Naive thymus-derived CD8-positive, alpha-beta T cell (primary cell): ENCODE measurements around the gene ENTHD1. TPM values are rescaled to one million over a fixed set of nuclear protein-coding genes. Genes with fewer than 3 reads are reported as not detected.

Experiments
- ATAC-seq, 2 donors: fragments of 150-1000 bp; cut with Tn5 transposase in 1 of 2; sonication (Bioruptor Pico), chemical (Tn5 transposase) in 1 of 2; 1 replicate in 1 of 2; 2 replicates in 1 of 2; pipeline ENCODE4 v1.10.0; 2021; ENCODE audit warnings: mild to moderate bottlenecking in 2 of 2, moderate library complexity in 2 of 2
- POLR2A ChIA-PET: fragments of 350-600 bp; sonication (Branson Sonifier 250); formaldehyde crosslinking; loops from one replicate; lab custom pipeline; 2021; ENCODE audit warnings: antibody characterized with exemption; lab: Charles Lee
- DNase-seq, 10 donors: peaks; one replicate each; pipeline versions ENCODE4 v3.0.0 to v3.0.0-alpha.2; 2020 to 2022
- H3K27ac Mint-ChIP-seq, 10 donors: one replicate each; pipeline ENCODE4 v1.8.0; 2020 to 2022; ENCODE audit warnings: mild to moderate bottlenecking in 10 of 10, mixed read lengths in 10 of 10, moderate library complexity in 4 of 10, inconsistent platforms in 1 of 10
- H3K27me3 Mint-ChIP-seq, 5 donors: one replicate each; pipeline ENCODE4 v1.8.0; 2021 to 2022; ENCODE audit warnings: mixed read lengths in 5 of 5
- H3K36me3 Mint-ChIP-seq, 3 donors: one replicate each; pipeline ENCODE4 v1.8.0; 2020 to 2022; ENCODE audit warnings: mixed read lengths in 3 of 3, mild to moderate bottlenecking in 2 of 3, inconsistent platforms in 1 of 3
- H3K4me1 Mint-ChIP-seq, 4 donors: one replicate each; pipeline ENCODE4 v1.8.0; 2021 to 2022; ENCODE audit warnings: mixed read lengths in 4 of 4
- H3K4me3 Mint-ChIP-seq, 10 donors: one replicate each; pipeline ENCODE4 v1.8.0; 2020 to 2022; ENCODE audit warnings: mild to moderate bottlenecking in 10 of 10, mixed read lengths in 10 of 10, moderate library complexity in 6 of 10, inconsistent platforms in 1 of 10
- H3K9me3 Mint-ChIP-seq, 9 donors: one replicate each; pipeline ENCODE4 v1.8.0; 2020 to 2022; ENCODE audit warnings: mixed read lengths in 9 of 9, mild to moderate bottlenecking in 3 of 9, inconsistent platforms in 1 of 9, moderate library complexity in 1 of 9
- polyA plus RNA-seq, 3 donors: library from polyadenylated mRNA; unstranded; fragments of 300-500 nt; fragmentation: Illumina TruSeq; gene quantifications; one replicate each; pipeline ENCODE4 v1.2.3, GENCODE V29; 2021
- total RNA-seq, 8 experiments: library from RNA in 2 of 8; stranded (reverse) in 2 of 8; gene quantifications; one replicate each; pipeline ENCODE4 v1.2.3 and lab custom pipeline; 2021 to 2026

Gene ENTHD1
- total and polyA plus RNA-seq, 5 experiments from 2014 or later, result 0.20 to 0.41 (median 0.36) TPM

- H3K4me1 Mint-ChIP-seq, result peaks cover 41 to 78% (median 73%) of the 10 kb centered on the region in 4 donors
- DNase-seq, result peak in 1 of 10 donors; percentile 32
- H3K27ac Mint-ChIP-seq, result peak overlapping the region in 6 of 10 donors; percentile 95 to 99 (median 98)
- POLR2A ChIA-PET, result interaction anchor here (0.8 to 4.4 kb wide), 11 partner anchors 8 to 109 kb away, joined by 3 to 116 read pairs (median 8); partner anchors contain the start of gene GRAP2
- H3K27me3 Mint-ChIP-seq, result no peaks in the 10 kb centered on the region
- H3K36me3 Mint-ChIP-seq, result peaks cover 3 to 48% (median 7%) of the 10 kb centered on the region in 3 donors
- H3K4me3 Mint-ChIP-seq, result peak overlapping the region in 9 of 10 donors; percentile 66 to 94 (median 88)
- no peaks in the 10 kb centered on the region for H3K9me3 Mint-ChIP-seq
- no peak for ATAC-seq
Observed at GRCh38 chr22:39935116-39935515, 41.6 kb upstream of the ENTHD1 start.

- DNase-seq, result peak in 2 of 10 donors; percentile 39 to 48
- peak; percentile 15 to 26 for ATAC-seq
- Mint-ChIP-seq H3K27me3 (no peaks in the 10 kb centered on the region), H3K4me1 (peaks cover 39 to 67% (median 62%) of the 10 kb centered on the region in 4 donors), H3K36me3 (peaks cover 3 to 41% (median 7%) of the 10 kb centered on the region in 3 donors), H3K9me3 (no peaks in the 10 kb centered on the region), H3K27ac (peak overlapping the region in 6 of 10 donors; percentile 95 to 99 (median 98)), H3K4me3 (peak overlapping the region in 9 of 10 donors; percentile 68 to 94 (median 88))
- POLR2A ChIA-PET, result interaction anchor here (0.6 to 4.4 kb wide), 17 partner anchors 9 to 548 kb away, joined by 3 to 116 read pairs (median 8); partner anchors contain the start of gene TMA7B
Observed at GRCh38 chr22:39933741-39934140, 40.2 kb upstream of the ENTHD1 start.

- H3K4me3 Mint-ChIP-seq, result peak overlapping the region in 9 of 10 donors; percentile 68 to 94 (median 88)
- DNase-seq (peak; percentile 29 to 81 (median 64)), ATAC-seq (peak; percentile 15 to 59)
- POLR2A ChIA-PET, result interaction anchor here (0.7 to 4.4 kb wide), 18 partner anchors 10 to 520 kb away, joined by 3 to 116 read pairs (median 8); partner anchors contain the start of gene ENTHD1
- no peaks in the 10 kb centered on the region for H3K27me3 Mint-ChIP-seq
- H3K9me3 Mint-ChIP-seq, result no peaks in the 10 kb centered on the region
- peaks cover 43 to 67% (median 56%) of the 10 kb centered on the region in 4 donors for H3K4me1 Mint-ChIP-seq
- peaks cover 6 to 38% (median 9%) of the 10 kb centered on the region in 3 donors for H3K36me3 Mint-ChIP-seq
- peak overlapping the region in 6 of 10 donors; percentile 95 to 99 (median 98) for H3K27ac Mint-ChIP-seq
Observed at GRCh38 chr22:39932918-39933649, 39.5 kb upstream of the ENTHD1 start.

- H3K27ac Mint-ChIP-seq, result peak overlapping the region in 1 of 10 donors; percentile 90
- no peak overlapping the region for H3K4me3 Mint-ChIP-seq
- POLR2A ChIA-PET, result interaction anchor here (0.5 to 4.4 kb wide), 13 partner anchors 9 to 62 kb away, joined by 3 to 116 read pairs (median 17); partner anchors contain the start of gene ENTHD1
- ATAC-seq (no peak), DNase-seq (no peak)
- H3K36me3 Mint-ChIP-seq, result peaks cover 16 to 36% (median 18%) of the 10 kb centered on the region in 3 donors
- no peaks in the 10 kb centered on the region for H3K9me3 Mint-ChIP-seq
- no peaks in the 10 kb centered on the region for H3K27me3 Mint-ChIP-seq
- H3K4me1 Mint-ChIP-seq, result peaks cover 46 to 64% (median 47%) of the 10 kb centered on the region in 4 donors
Observed at GRCh38 chr22:39932166-39932565, 38.6 kb upstream of the ENTHD1 start.

GRCh38 chr22:39931251-39931650 lies 37.7 kb upstream of the ENTHD1 start:
- H3K27ac Mint-ChIP-seq, result no peak overlapping the region
- H3K27me3 Mint-ChIP-seq, result no peaks in the 10 kb centered on the region
- H3K4me1 Mint-ChIP-seq, result peaks cover 40 to 56% (median 41%) of the 10 kb centered on the region in 4 donors
- H3K4me3 Mint-ChIP-seq, result no peak overlapping the region
- H3K9me3 Mint-ChIP-seq, result no peaks in the 10 kb centered on the region
- DNase-seq, result peak in 1 of 10 donors; percentile 40
- peaks cover 21 to 36% (median 25%) of the 10 kb centered on the region in 3 donors for H3K36me3 Mint-ChIP-seq
- ATAC-seq, result peak in 1 of 2 donors; percentile 6
- POLR2A ChIA-PET, result interaction anchor here (1.1 to 11.4 kb wide), 2 partner anchors 10 to 21 kb away, joined by 6 to 408 read pairs; no protein-coding TSS in a partner anchor

GRCh38 chr22:39928536-39929520 lies 35.3 kb upstream of the ENTHD1 start:
- Mint-ChIP-seq H3K9me3 (no peaks in the 10 kb centered on the region), H3K27me3 (no peaks in the 10 kb centered on the region), H3K4me1 (peaks cover 36 to 55% (median 40%) of the 10 kb centered on the region in 4 donors), H3K36me3 (peaks cover 20 to 29% (median 21%) of the 10 kb centered on the region in 3 donors), H3K27ac (no peak overlapping the region), H3K4me3 (no peak overlapping the region)
- POLR2A ChIA-PET, result interaction anchor here (0.6 to 11.4 kb wide), 7 partner anchors 8 to 409 kb away, joined by 3 to 408 read pairs (median 7); partner anchors contain the start of gene ATF4
- DNase-seq (no peak), ATAC-seq (no peak)

GRCh38 chr22:39927544-39927943 lies 34.0 kb upstream of the ENTHD1 start:
- no peak overlapping the region for H3K4me3 Mint-ChIP-seq
- H3K36me3 Mint-ChIP-seq, result peaks cover 18 to 25% (median 21%) of the 10 kb centered on the region in 3 donors
- H3K4me1 Mint-ChIP-seq, result peaks cover 31 to 54% (median 40%) of the 10 kb centered on the region in 4 donors
- ATAC-seq (no peak), DNase-seq (no peak)
- H3K27me3 Mint-ChIP-seq, result no peaks in the 10 kb centered on the region
- no peaks in the 10 kb centered on the region for H3K9me3 Mint-ChIP-seq
- H3K27ac Mint-ChIP-seq, result no peak overlapping the region
- POLR2A ChIA-PET, result interaction anchor here (0.6 to 11.4 kb wide), 10 partner anchors 11 to 408 kb away, joined by 3 to 408 read pairs (median 6); no protein-coding TSS in a partner anchor

GRCh38 chr22:39926753-39927152 lies 33.2 kb upstream of the ENTHD1 start:
- Mint-ChIP-seq H3K4me3 (no peak overlapping the region), H3K4me1 (peaks cover 37 to 56% (median 48%) of the 10 kb centered on the region in 4 donors), H3K36me3 (peaks cover 18 to 26% (median 18%) of the 10 kb centered on the region in 3 donors), H3K9me3 (no peaks in the 10 kb centered on the region), H3K27ac (peak overlapping the region in 1 of 10 donors; percentile 98), H3K27me3 (no peaks in the 10 kb centered on the region)
- POLR2A ChIA-PET, result interaction anchor here (0.6 to 11.4 kb wide), 14 partner anchors 7 to 1358 kb away, joined by 3 to 408 read pairs (median 8); partner anchors contain the start of genes GRAP2 and TMA7B
- ATAC-seq (peak in 1 of 2 donors; percentile 7), DNase-seq (no peak)

GRCh38 chr22:39925909-39926679 lies 32.5 kb upstream of the ENTHD1 start:
- POLR2A ChIA-PET, result interaction anchor here (0.6 to 11.4 kb wide), 18 partner anchors 8 to 1357 kb away, joined by 3 to 408 read pairs (median 4); partner anchors contain the start of genes GRAP2 and TMA7B
- no peaks in the 10 kb centered on the region for H3K27me3 Mint-ChIP-seq
- peak in 6 of 10 donors; percentile 29 to 73 (median 58) for DNase-seq
- ATAC-seq, result peak; percentile 52 to 73
- no peak overlapping the region for H3K4me3 Mint-ChIP-seq
- peaks cover 36 to 60% (median 54%) of the 10 kb centered on the region in 4 donors for H3K4me1 Mint-ChIP-seq
- H3K27ac Mint-ChIP-seq, result peak overlapping the region in 1 of 10 donors; percentile 98
- H3K36me3 Mint-ChIP-seq, result peaks cover 18 to 29% (median 18%) of the 10 kb centered on the region in 3 donors
- no peaks in the 10 kb centered on the region for H3K9me3 Mint-ChIP-seq

- Mint-ChIP-seq H3K4me3 (no peak overlapping the region), H3K4me1 (peaks cover 43 to 68% (median 62%) of the 10 kb centered on the region in 4 donors), H3K27ac (peak overlapping the region in 1 of 10 donors; percentile 98), H3K27me3 (no peaks in the 10 kb centered on the region), H3K36me3 (peaks cover 18 to 34% (median 20%) of the 10 kb centered on the region in 3 donors), H3K9me3 (no peaks in the 10 kb centered on the region)
- DNase-seq (no peak), ATAC-seq (no peak)
- POLR2A ChIA-PET, result interaction anchor here (1.0 to 11.4 kb wide), 11 partner anchors 9 to 406 kb away, joined by 3 to 408 read pairs (median 12); partner anchors contain the start of gene GRAP2
Observed at GRCh38 chr22:39925273-39925672, 31.7 kb upstream of the ENTHD1 start.
